OCI-LY1 (cell line): ENCODE results near the gene DLGAP4.

Experiments used
- H2AFZ ChIP-seq: fragments of 200-600 bp; sonication (generic), shearing (Covaris generic); 2 replicates; pipeline ENCODE4 v1.6.0; 2014; ENCODE audit warnings: antibody characterized with exemption, mild to moderate bottlenecking, low read length
- H3F3A ChIP-seq: fragments of 200-600 bp; sonication (generic), shearing (Covaris generic); 2 replicates; pipeline ENCODE4 v1.6.0; 2014; ENCODE audit warnings: mild to moderate bottlenecking, antibody characterized with exemption, low read length, moderate library complexity; ENCODE audit not compliant: insufficient read depth
- H3K27ac ChIP-seq: fragments of 200-600 bp; sonication (generic); 2 replicates; pipeline ENCODE4 v1.5.1; 2014; ENCODE audit warnings: low read length, mixed run types, mild to moderate bottlenecking, low read depth; ENCODE audit not compliant: poor library complexity, severe bottlenecking
- H3K27me3 ChIP-seq: fragments of 200-600 bp; sonication (generic); 2 replicates; pipeline ENCODE4 v1.6.0; 2014; ENCODE audit warnings: antibody characterized with exemption, mild to moderate bottlenecking, low read length, moderate library complexity; ENCODE audit not compliant: insufficient read depth
- H3K36me3 ChIP-seq: fragments of 200-600 bp; sonication (generic); 2 replicates; pipeline ENCODE4 v1.6.1; 2014; ENCODE audit warnings: mild to moderate bottlenecking, antibody characterized with exemption, low read length, moderate library complexity, mixed read lengths; ENCODE audit not compliant: insufficient read depth
- H3K4me1 ChIP-seq: fragments of 200-600 bp; sonication (generic); 2 replicates; pipeline ENCODE4 v1.5.1; 2014; ENCODE audit warnings: mild to moderate bottlenecking, low read length, moderate library complexity; ENCODE audit not compliant: insufficient read depth, severe bottlenecking
- H3K4me2 ChIP-seq: fragments of 200-600 bp; sonication (generic), shearing (Covaris generic); 2 replicates; pipeline ENCODE4 v1.6.1; 2014; ENCODE audit warnings: low read length
- H3K4me3 ChIP-seq: fragments of 200-600 bp; sonication (generic); 2 replicates; pipeline ENCODE4 v1.5.1; 2014; ENCODE audit warnings: low read length, low read depth, mild to moderate bottlenecking, mixed read lengths; ENCODE audit not compliant: poor library complexity, severe bottlenecking
- H3K79me2 ChIP-seq: fragments of 200-600 bp; shearing (Covaris generic); 2 replicates; pipeline ENCODE4 v1.6.1; 2016; ENCODE audit warnings: mixed run types, low read length, mixed read lengths; ENCODE audit not compliant: insufficient read depth
- H3K9ac ChIP-seq: fragments of 200-600 bp; sonication (generic), shearing (Covaris generic); 2 replicates; pipeline ENCODE4 v1.6.1; 2014; ENCODE audit warnings: mild to moderate bottlenecking, low read length, mixed read lengths
- H3K9me2 ChIP-seq: fragments of 200-600 bp; sonication (generic), shearing (Covaris generic); 2 replicates; pipeline ENCODE4 v1.6.1; 2014; ENCODE audit warnings: low read depth, mild to moderate bottlenecking, low read length, mixed read lengths
- H3K9me3 ChIP-seq: fragments of 200-600 bp; shearing (Covaris generic); 2 replicates; pipeline ENCODE4 v1.6.1; 2014; ENCODE audit warnings: low read length, mixed read lengths
- H4K20me1 ChIP-seq: fragments of 200-600 bp; sonication (generic), shearing (Covaris generic); 2 replicates; pipeline ENCODE4 v1.6.0; 2016; ENCODE audit warnings: mild to moderate bottlenecking, low read length; ENCODE audit not compliant: insufficient read depth
- CTCF ChIP-seq: fragments of 200-600 bp; sonication (generic), shearing (Covaris generic); IDR thresholded peaks from 2 replicates; pipeline ENCODE4 v1.5.1; 2017; ENCODE audit warnings: mild to moderate bottlenecking, antibody characterized with exemption, low read length, moderate library complexity, mixed read lengths
- EZH2 ChIP-seq: fragments of 200-600 bp; sonication (generic), shearing (Covaris generic); IDR thresholded peaks from 2 replicates; pipeline ENCODE4 v1.8.0; 2017; ENCODE audit warnings: borderline replicate concordance, mixed run types, mild to moderate bottlenecking, antibody characterized with exemption, low read length, moderate library complexity, mixed read lengths

The DLGAP4 gene

GRCh38 chr20:36305602-36306551 is at the start of gene DLGAP4:
TSS of gene DLGAP4 (plus strand) at chr20:36306339. CDS start at chr20:36431718, 125,379 bp downstream.
- Histone ChIP-seq H3K4me3 (no peak within 1 kb of the TSS), H2AFZ (no peak within 1 kb of the TSS), H3K9ac (no peak within 1 kb of the TSS), H3F3A (no peaks in the 10 kb centered on the region), H3K27ac (no peak within 1 kb of the TSS), H3K27me3 (no peaks in the 10 kb centered on the region), H3K4me2 (no peak within 1 kb of the TSS), H3K9me2 (no peaks in the 10 kb centered on the region), H3K9me3 (no peaks in the 10 kb centered on the region), H3K4me1 (no peaks in the 10 kb centered on the region), H3K36me3 (no peaks in the 10 kb centered on the region), H4K20me1 (no peaks in the 10 kb centered on the region), H3K79me2 (no peaks in the 10 kb centered on the region)
- TF ChIP-seq CTCF (no peak), EZH2 (no peak)

- Histone ChIP-seq H2AFZ (no peak overlapping the region), H4K20me1 (no peaks in the 10 kb centered on the region), H3K4me2 (no peak overlapping the region), H3K9me2 (no peaks in the 10 kb centered on the region), H3F3A (no peaks in the 10 kb centered on the region), H3K27me3 (no peaks in the 10 kb centered on the region), H3K36me3 (peaks cover 18% of the 10 kb centered on the region), H3K79me2 (no peaks in the 10 kb centered on the region), H3K9me3 (no peaks in the 10 kb centered on the region), H3K4me3 (no peak overlapping the region), H3K9ac (no peak overlapping the region), H3K4me1 (no peaks in the 10 kb centered on the region), H3K27ac (no peak overlapping the region)
- TF ChIP-seq CTCF (no peak), EZH2 (no peak)
Observed at GRCh38 chr20:36259177-36260061, 46.7 kb upstream of the DLGAP4 start.

GRCh38 chr20:36260316-36260715 is 45.8 kb upstream of the DLGAP4 start:
- H3K79me2 ChIP-seq, result no peaks in the 10 kb centered on the region

More at GRCh38 chr20:36260316-36260715, 45.8 kb upstream of the DLGAP4 start:
- H3K36me3 ChIP-seq, result peaks cover 18% of the 10 kb centered on the region
- H3K9ac ChIP-seq, result no peak overlapping the region
- no peaks in the 10 kb centered on the region for H3K9me2 ChIP-seq
- H3K9me3 ChIP-seq, result no peaks in the 10 kb centered on the region
- no peak for TF ChIP-seq CTCF
- no peak for TF ChIP-seq EZH2
- H3K4me2 ChIP-seq, result no peak overlapping the region
- H2AFZ ChIP-seq, result no peak overlapping the region
- H3K4me3 ChIP-seq, result no peak overlapping the region
- no peaks in the 10 kb centered on the region for H3K4me1 ChIP-seq
- H4K20me1 ChIP-seq, result no peaks in the 10 kb centered on the region
- H3F3A ChIP-seq, result no peaks in the 10 kb centered on the region
- H3K27ac ChIP-seq, result no peak overlapping the region
- no peaks in the 10 kb centered on the region for H3K27me3 ChIP-seq
